GM12878 (cell line): ENCODE measurements around the gene SPIB. TPM values are rescaled to one million over a fixed set of nuclear protein-coding genes. Genes with fewer than 3 reads are reported as not detected.

Source experiments
- ATAC-seq: fragments of 200-7000 bp; cut with Tn5 transposase; 3 replicates; pipeline ENCODE4 v1.9.1; 2020; ENCODE audit warnings: mild to moderate bottlenecking, moderate library complexity
- BruUV-seq: library from RNA; stranded (reverse); fragments of 400-500 nt; replicated peaks from 2 replicates; lab custom pipeline; 2021; lab: Mats Ljungman, UMichigan
- CTCF ChIA-PET: fragments of 300-600 bp; sonication (Branson Sonifier 250); formaldehyde crosslinking; extraction: SDS; loops from one replicate; lab custom pipeline; 2021; ENCODE audit warnings: inconsistent platforms; lab: Yijun Ruan, JAX
- POLR2A ChIA-PET: fragments of 350-600 bp; formaldehyde crosslinking; extraction: SDS; loops from one replicate; lab custom pipeline; 2021; ENCODE audit warnings: inconsistent platforms; lab: Charles Lee
- RAD21 ChIA-PET: fragments of 300-600 bp; sonication (Branson Sonifier 250); formaldehyde crosslinking; loops from one replicate; lab custom pipeline; 2023; ENCODE audit warnings: antibody characterized with exemption; ENCODE audit not compliant: unreplicated experiment; lab: Charles Lee
- SMC1A ChIA-PET: fragments of 300-600 bp; sonication (Branson Sonifier 250); formaldehyde crosslinking; loops from one replicate; lab custom pipeline; 2023; ENCODE audit not compliant: unreplicated experiment, uncharacterized antibody; lab: Charles Lee
- DNase-seq: peaks from one replicate; pipeline ENCODE4 v3.0.0-alpha.2; 2011; ENCODE audit warnings: low read depth, low spot score
- FAIRE-seq: peaks from 3 replicates; lab custom pipeline; 2011; peaks lifted over from hg19 to GRCh38; lab: Jason Lieb, UNC
- H2AFZ ChIP-seq: 2 replicates; pipeline ENCODE4 v1.6.0; 2011; ENCODE audit warnings: low read depth, low read length, control low read depth; ENCODE audit not compliant: control insufficient read depth
- H3K27ac ChIP-seq: 2 replicates; pipeline ENCODE4 v1.5.1; 2011; ENCODE audit warnings: control low read depth; ENCODE audit not compliant: control insufficient read depth, insufficient read depth
- H3K27me3 ChIP-seq, 2 experiments: replicated peaks in 1 of 2; 2 replicates each; pipeline versions ENCODE4 v1.6.0 to v1.6.1; 2011; ENCODE audit warnings: low read length in 1 of 2; ENCODE audit not compliant: control insufficient read depth in 2 of 2, insufficient read depth in 2 of 2
- H3K36me3 ChIP-seq, 2 experiments: 2 replicates each; pipeline ENCODE4 v1.5.1; 2011; ENCODE audit warnings: low read length in 1 of 2; ENCODE audit not compliant: control insufficient read depth in 2 of 2, insufficient read depth in 2 of 2
- H3K4me1 ChIP-seq: 2 replicates; pipeline ENCODE4 v1.6.1; 2011; ENCODE audit warnings: mild to moderate bottlenecking, low read length, moderate library complexity, mixed read lengths; ENCODE audit not compliant: control insufficient read depth, insufficient read depth
- H3K4me2 ChIP-seq: 2 replicates; pipeline ENCODE4 v1.6.0; 2011; ENCODE audit warnings: control low read depth; ENCODE audit not compliant: control insufficient read depth, insufficient read depth
- H3K4me3 ChIP-seq: fragments of 200-600 bp; sonication (generic); 2 replicates; pipeline ENCODE4 v1.5.1; 2016
- H3K79me2 ChIP-seq: 2 replicates; pipeline ENCODE4 v1.6.0; 2011; ENCODE audit warnings: low read length; ENCODE audit not compliant: control insufficient read depth, insufficient read depth
- H3K9ac ChIP-seq: 2 replicates; pipeline ENCODE4 v1.8.0; 2011; ENCODE audit warnings: low read length, control low read depth, mixed read lengths; ENCODE audit not compliant: control insufficient read depth, insufficient read depth
- H3K9me3 ChIP-seq: replicated peaks from 3 replicates; pipeline ENCODE4 v1.5.1; 2011; ENCODE audit warnings: mild to moderate bottlenecking, low read length; ENCODE audit not compliant: control insufficient read depth, insufficient read depth
- H4K20me1 ChIP-seq: 2 replicates; pipeline ENCODE4 v1.6.0; 2011; ENCODE audit not compliant: control insufficient read depth, insufficient read depth
- ATF7 ChIP-seq: fragments of 450-650 bp; IDR thresholded peaks from 2 replicates; pipeline ENCODE4 v1.6.1; 2016; ENCODE audit warnings: low read depth, mild to moderate bottlenecking
- BCL11A ChIP-seq: IDR thresholded peaks from 2 replicates; pipeline ENCODE4 v1.6.1; 2011; ENCODE audit warnings: low read depth, low read length
- BRCA1 ChIP-seq: IDR thresholded peaks from 2 replicates; pipeline ENCODE4 v1.6.1; 2011; ENCODE audit warnings: low read depth, low read length, improper control_type of control experiment
- DPF2 ChIP-seq: fragments of 450-650 bp; IDR thresholded peaks from 2 replicates; pipeline ENCODE4 v1.6.1; 2017; ENCODE audit warnings: mild to moderate bottlenecking
- EP300 ChIP-seq, 2 experiments: fragments of 150-350 bp in 1 of 2; IDR thresholded peaks; 2 replicates each; pipeline ENCODE4 v1.6.1; 2011 to 2012; ENCODE audit warnings: low read depth in 2 of 2, low read length in 2 of 2, borderline replicate concordance in 1 of 2, improper control_type of control experiment in 1 of 2, inconsistent platforms in 1 of 2; ENCODE audit not compliant: control insufficient read depth in 1 of 2
- ETV6 ChIP-seq, 2 experiments: fragments of 450-650 bp in 1 of 2; IDR thresholded peaks in 1 of 2; conservative IDR thresholded peaks in 1 of 2; 2 replicates each; pipeline ENCODE4 v1.6.1; 2014; ENCODE audit warnings: antibody characterized with exemption in 1 of 2, borderline replicate concordance in 1 of 2, low read depth in 1 of 2, mild to moderate bottlenecking in 1 of 2, moderate library complexity in 1 of 2
- HCFC1 ChIP-seq: fragments of 150-350 bp; IDR thresholded peaks from 2 replicates; pipeline ENCODE4 v1.6.1; 2014; ENCODE audit warnings: low read length
- HDAC2 ChIP-seq: fragments of 200-600 bp; sonication (generic); IDR thresholded peaks from 2 replicates; pipeline ENCODE4 v1.6.1; 2017
- KDM1A ChIP-seq: fragments of 200-600 bp; sonication (generic); IDR thresholded peaks from 2 replicates; pipeline ENCODE4 v1.6.1; 2016; ENCODE audit warnings: borderline replicate concordance
- MTA2 ChIP-seq: fragments of 450-650 bp; IDR thresholded peaks from 2 replicates; pipeline ENCODE4 v1.6.1; 2016; ENCODE audit warnings: low read depth, mild to moderate bottlenecking, moderate library complexity
- MYC ChIP-seq: IDR thresholded peaks from 2 replicates; pipeline ENCODE4 v1.6.1; 2011; ENCODE audit warnings: mild to moderate bottlenecking, low read length, moderate library complexity, inconsistent platforms; ENCODE audit not compliant: insufficient read depth, insufficient replicate concordance, insufficient read length, severe bottlenecking
- POLR2A ChIP-seq: IDR thresholded peaks from 2 replicates; pipeline ENCODE4 v1.6.1; 2011; ENCODE audit warnings: low read depth, mild to moderate bottlenecking, low read length
- RELA ChIP-seq: fragments of 450-650 bp; IDR thresholded peaks from 2 replicates; pipeline ENCODE4 v1.8.0; 2014; ENCODE audit warnings: borderline replicate concordance; ENCODE audit not compliant: partially characterized antibody
- SMARCA5 ChIP-seq: fragments of 450-650 bp; IDR thresholded peaks from 2 replicates; pipeline ENCODE4 v1.6.1; 2017; ENCODE audit warnings: mild to moderate bottlenecking
- SRF ChIP-seq, 2 experiments: IDR thresholded peaks; 2 replicates each; pipeline ENCODE4 v1.6.1; 2011; ENCODE audit warnings: low read depth in 2 of 2, low read length in 2 of 2, mild to moderate bottlenecking in 1 of 2, moderate library complexity in 1 of 2
- TBL1XR1 ChIP-seq: IDR thresholded peaks from 2 replicates; pipeline ENCODE4 v1.6.1; 2012; ENCODE audit warnings: low read depth, low read length, improper control_type of control experiment
- YY1 ChIP-seq: IDR thresholded peaks from 2 replicates; pipeline ENCODE4 v1.6.1; 2011; ENCODE audit warnings: low read depth, mild to moderate bottlenecking, low read length
- WGBS: methylation state at CpG from one replicate; pipeline ENCODE4 v1.1.6; 2016; ENCODE audit warnings: low lambda C conversion rate; ENCODE audit not compliant: insufficient replicate concordance, insufficient coverage; ENCODE audit errors: missing lambda C conversion rate; 5-methylcytosine and 5-hydroxymethylcytosine counted together
- in situ Hi-C: fragments of 300-500 bp; cut with MboI; formaldehyde crosslinking; loops from 9 replicates; pipeline ENCODE4 v1.14.3; 2018; ENCODE audit warnings: mixed read lengths
- intact Hi-C: fragments of 100-400 bp; cut with micrococcal nuclease; formaldehyde crosslinking; loops from one replicate; pipeline ENCODE4 v1.14.2; 2022; ENCODE audit not compliant: unreplicated experiment
- polyA plus RNA-seq, 11 experiments: library from polyadenylated mRNA; depleted of rRNA in 4 of 11; unstranded in 6 of 11; stranded (reverse) in 5 of 11; fragments of >200 nt; fragmentation: Nextera tagmentation in 4 of 11; fragmentation: Illumina TruSeq in 1 of 11; extraction: Ambion mirVana in 4 of 11; extraction: Trizol in 1 of 11; gene quantifications; 1 replicate in 1 of 11; 2 replicates in 10 of 11; pipeline versions ENCODE4 v1.2.1 to v1.2.3, GENCODE V29; 2011 to 2016; ENCODE audit warnings: inconsistent platforms in 2 of 11, missing spikeins in 2 of 11, low read depth in 1 of 11
- total RNA-seq, 4 experiments: library from RNA; depleted of rRNA in 3 of 4; stranded (reverse); fragments of >200 nt in 3 of 4; fragmentation: Illumina TruSeq in 1 of 4; extraction: Trizol in 1 of 4; gene quantifications; 2 replicates each; pipeline versions ENCODE4 v1.2.1 to v1.2.3, GENCODE V29; 2013 to 2021
- TF ChIP-seq, protein P1 (sequence below): fragments of 150-350 bp; IDR thresholded peaks from 2 replicates; pipeline ENCODE4 v1.6.1; 2016; ENCODE audit warnings: low read depth, low read length
- TF ChIP-seq, protein P2 (sequence below): IDR thresholded peaks from 2 replicates; pipeline ENCODE4 v1.6.1; 2011; ENCODE audit warnings: low read depth, mild to moderate bottlenecking, low read length, moderate library complexity, borderline replicate concordance; ENCODE audit errors: extremely low read depth
- TF ChIP-seq, protein P3 (sequence below): fragments of 150-350 bp; IDR thresholded peaks from 2 replicates; pipeline ENCODE4 v1.6.1; 2014; ENCODE audit warnings: mild to moderate bottlenecking, low read depth, low read length

SPIB gene
- total and polyA plus RNA-seq, 10 of the 15 experiments (the other 5 are each of a cell fraction or from before 2014, with no cell fraction given), result 3.5 to 123 (median 56.0) TPM

DNA sequence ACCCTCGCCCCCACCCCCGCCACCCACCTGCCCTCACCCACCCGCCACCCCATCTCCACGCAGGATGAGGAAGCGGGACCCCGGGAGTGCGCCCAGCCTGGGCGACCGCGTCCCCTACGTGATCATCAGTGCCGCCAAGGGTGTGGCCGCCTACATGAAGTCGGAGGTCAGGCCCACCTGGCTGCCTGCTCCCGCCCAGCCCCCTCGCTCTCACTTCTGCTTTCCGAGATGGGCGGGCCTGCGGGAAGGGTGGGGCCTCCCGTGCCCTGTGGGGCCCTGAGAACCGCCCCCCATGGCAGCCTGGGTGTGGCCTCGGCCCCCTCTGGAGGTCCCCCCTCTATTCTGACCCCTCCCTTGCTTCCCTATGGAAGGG, 3.1 kb upstream of the SPIB start:
- Histone ChIP-seq H3K4me3 (no peak overlapping the region), H2AFZ (no peak overlapping the region; the same call in 1 of the 2 replicates), H3K79me2 (peaks cover 21% of the 10 kb centered on the region), H4K20me1 (no peaks in the 10 kb centered on the region), H3K27ac (peak overlapping the region; percentile 95), H3K9ac (peak overlapping the region; percentile 61), H3K4me2 (peak overlapping the region; percentile 73; the same call in 1 of the 2 replicates), H3K27me3 (no peaks in the 10 kb centered on the region), H3K36me3 (peaks cover 2 to 8% of the 10 kb centered on the region in 2 experiments; a peak in 2 of 4 replicates), H3K4me1 (peaks cover 35% of the 10 kb centered on the region), H3K9me3 (no peaks in the 10 kb centered on the region)
- ATAC-seq, result peak; percentile 76
- in situ Hi-C loops (no loop called here), intact Hi-C loops (loop anchor here (2.0 kb wide), 2 partner anchors 31 to 59 kb away; partner anchors contain the start of gene POLD1)
- peak; percentile 68 for DNase-seq
- POLR2A ChIA-PET, result interaction anchor here (0.5 to 4.8 kb wide), 8 partner anchors 14 to 966 kb away, joined by 3 to 26 read pairs (median 7); partner anchors contain the start of gene POLD1
- 0% methylated on average over 19 of the region's 22 CpGs for WGBS
- RAD21 ChIA-PET, result interaction anchor here (0.7 to 1.9 kb wide), 14 partner anchors 14 to 87 kb away, joined by 3 to 18 read pairs (median 4); partner anchors contain the start of genes KCNC3 and POLD1
- CTCF ChIA-PET, result interaction anchor here (0.7 to 4.2 kb wide), 17 partner anchors 9 to 681 kb away, joined by 3 to 30 read pairs (median 5); partner anchors contain the start of genes NAPSA and NR1H2
- BruUV-seq, result no TSS peak
- SMC1A ChIA-PET, result interaction anchor here (0.6 to 1.9 kb wide), 7 partner anchors 45 to 73 kb away, joined by 3 to 15 read pairs (median 4); no protein-coding TSS in a partner anchor
- FAIRE-seq, result peak; percentile 35
- TF ChIP-seq, protein P1, sequence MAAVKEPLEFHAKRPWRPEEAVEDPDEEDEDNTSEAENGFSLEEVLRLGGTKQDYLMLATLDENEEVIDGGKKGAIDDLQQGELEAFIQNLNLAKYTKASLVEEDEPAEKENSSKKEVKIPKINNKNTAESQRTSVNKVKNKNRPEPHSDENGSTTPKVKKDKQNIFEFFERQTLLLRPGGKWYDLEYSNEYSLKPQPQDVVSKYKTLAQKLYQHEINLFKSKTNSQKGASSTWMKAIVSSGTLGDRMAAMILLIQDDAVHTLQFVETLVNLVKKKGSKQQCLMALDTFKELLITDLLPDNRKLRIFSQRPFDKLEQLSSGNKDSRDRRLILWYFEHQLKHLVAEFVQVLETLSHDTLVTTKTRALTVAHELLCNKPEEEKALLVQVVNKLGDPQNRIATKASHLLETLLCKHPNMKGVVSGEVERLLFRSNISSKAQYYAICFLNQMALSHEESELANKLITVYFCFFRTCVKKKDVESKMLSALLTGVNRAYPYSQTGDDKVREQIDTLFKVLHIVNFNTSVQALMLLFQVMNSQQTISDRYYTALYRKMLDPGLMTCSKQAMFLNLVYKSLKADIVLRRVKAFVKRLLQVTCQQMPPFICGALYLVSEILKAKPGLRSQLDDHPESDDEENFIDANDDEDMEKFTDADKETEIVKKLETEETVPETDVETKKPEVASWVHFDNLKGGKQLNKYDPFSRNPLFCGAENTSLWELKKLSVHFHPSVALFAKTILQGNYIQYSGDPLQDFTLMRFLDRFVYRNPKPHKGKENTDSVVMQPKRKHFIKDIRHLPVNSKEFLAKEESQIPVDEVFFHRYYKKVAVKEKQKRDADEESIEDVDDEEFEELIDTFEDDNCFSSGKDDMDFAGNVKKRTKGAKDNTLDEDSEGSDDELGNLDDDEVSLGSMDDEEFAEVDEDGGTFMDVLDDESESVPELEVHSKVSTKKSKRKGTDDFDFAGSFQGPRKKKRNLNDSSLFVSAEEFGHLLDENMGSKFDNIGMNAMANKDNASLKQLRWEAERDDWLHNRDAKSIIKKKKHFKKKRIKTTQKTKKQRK, result no peak
- TF ChIP-seq RELA (no peak), SMARCA5 (no peak), MTA2 (no peak), DPF2 (peak; percentile 79), YY1 (peak; percentile 70; the same call in 1 of the 2 replicates), EP300 (IDR thresholded peaks at IDR 0.05; ENCODE audit: borderline replicate concordance in 1 of 2, control insufficient read depth in 1 of 2, low read depth in 2 of 2, low read length in 2 of 2) (peak; percentile 26 to 67; a peak in 2 of 4 replicates), HDAC2 (no peak), KDM1A (no peak), BRCA1 (no peak), HCFC1 (no peak), TBL1XR1 (no peak), BCL11A (peak; percentile 69; the same call in 1 of the 2 replicates), SRF (IDR thresholded peaks at IDR 0.05; ENCODE audit: low read depth in 2 of 2, low read length in 2 of 2) (0 out of 4 replicates have a peak, but pooled peaks of 1 of the 2 experiments have one; percentile 63), MYC (no peak), ATF7 (0 out of 2 replicates have a peak, but pooled peaks have one; percentile 16), POLR2A (peak; percentile 84), ETV6 (conservative IDR thresholded peaks at IDR 0.05 in 1 of 2, IDR thresholded peaks at IDR 0.05 in 1 of 2; ENCODE audit: borderline replicate concordance in 1 of 2, low read depth in 1 of 2) (no peak)
- TF ChIP-seq, protein P2, sequence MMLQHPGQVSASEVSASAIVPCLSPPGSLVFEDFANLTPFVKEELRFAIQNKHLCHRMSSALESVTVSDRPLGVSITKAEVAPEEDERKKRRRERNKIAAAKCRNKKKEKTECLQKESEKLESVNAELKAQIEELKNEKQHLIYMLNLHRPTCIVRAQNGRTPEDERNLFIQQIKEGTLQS, result no peak
- TF ChIP-seq, protein P3, sequence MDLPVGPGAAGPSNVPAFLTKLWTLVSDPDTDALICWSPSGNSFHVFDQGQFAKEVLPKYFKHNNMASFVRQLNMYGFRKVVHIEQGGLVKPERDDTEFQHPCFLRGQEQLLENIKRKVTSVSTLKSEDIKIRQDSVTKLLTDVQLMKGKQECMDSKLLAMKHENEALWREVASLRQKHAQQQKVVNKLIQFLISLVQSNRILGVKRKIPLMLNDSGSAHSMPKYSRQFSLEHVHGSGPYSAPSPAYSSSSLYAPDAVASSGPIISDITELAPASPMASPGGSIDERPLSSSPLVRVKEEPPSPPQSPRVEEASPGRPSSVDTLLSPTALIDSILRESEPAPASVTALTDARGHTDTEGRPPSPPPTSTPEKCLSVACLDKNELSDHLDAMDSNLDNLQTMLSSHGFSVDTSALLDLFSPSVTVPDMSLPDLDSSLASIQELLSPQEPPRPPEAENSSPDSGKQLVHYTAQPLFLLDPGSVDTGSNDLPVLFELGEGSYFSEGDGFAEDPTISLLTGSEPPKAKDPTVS, result no peak
